GM19351 (cell line): ENCODE results near the gene GOLGA6L10.
A peak's percentile ranks its signal among the peaks of the same experiment; 100 is the strongest.
"Not testable (repeated sequence)": the region's sequence is repeated elsewhere in the genome, so short reads cannot be mapped to it uniquely, and the experiment has no call there.

ENCODE experiments used
- ATAC-seq: cut with Tn5 transposase; IDR thresholded peaks from one replicate; pipeline ENCODE4 v1.9.1; 2021; ENCODE audit warnings: mild to moderate bottlenecking, moderate library complexity; ENCODE audit not compliant: unreplicated experiment

Gene GOLGA6L10, protein sequence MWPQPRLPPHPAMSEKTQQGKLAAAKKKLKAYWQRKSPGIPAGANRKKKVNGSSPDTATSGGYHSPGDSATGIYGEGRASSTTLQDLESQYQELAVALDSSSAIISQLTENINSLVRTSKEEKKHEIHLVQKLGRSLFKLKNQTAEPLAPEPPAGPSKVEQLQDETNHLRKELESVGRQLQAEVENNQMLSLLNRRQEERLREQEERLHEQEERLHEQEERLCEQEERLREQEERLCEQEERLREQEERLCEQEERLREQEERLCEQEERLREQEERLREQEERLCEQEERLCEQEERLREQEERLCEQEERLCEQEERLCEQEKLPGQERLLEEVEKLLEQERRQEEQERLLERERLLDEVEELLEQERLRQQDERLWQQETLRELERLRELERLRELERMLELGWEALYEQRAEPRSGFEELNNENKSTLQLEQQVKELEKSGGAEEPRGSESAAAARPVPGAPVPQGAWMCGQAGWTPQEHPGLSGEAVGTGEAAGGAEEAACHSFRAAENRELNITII

GRCh38 chr15:82349375-82349774 lies at the start of gene GOLGA6L10:
Gene GOLGA6L10, minus strand, starts transcription at chr15:82349475. Its CDS starts 100 bp downstream, at chr15:82349375.
- not testable (repeated sequence) for ATAC-seq

DNA sequence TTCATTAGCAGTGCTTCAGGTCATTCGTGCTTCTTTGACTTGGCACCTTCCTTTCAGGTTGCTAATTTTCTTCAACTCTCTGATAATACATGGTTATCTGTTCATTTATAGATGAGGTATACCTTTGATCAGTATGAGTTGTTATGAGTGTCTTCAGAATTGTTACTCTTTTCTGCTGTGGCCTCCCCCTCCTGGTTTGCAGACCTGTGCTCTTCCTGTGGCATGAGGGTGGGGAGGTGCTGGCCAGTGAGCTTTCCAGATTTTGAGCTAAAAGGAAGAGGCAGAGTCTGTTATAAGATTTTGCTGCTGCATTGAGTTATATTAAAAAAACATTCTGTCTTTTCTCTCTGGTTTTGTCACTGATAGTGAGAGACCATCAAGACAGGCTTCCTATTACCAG lies 49.5 kb upstream of the GOLGA6L10 start:
- no peak for ATAC-seq

GRCh38 chr15:82397817-82398216 lies 48.5 kb upstream of the GOLGA6L10 start:
- no peak for ATAC-seq

DNA sequence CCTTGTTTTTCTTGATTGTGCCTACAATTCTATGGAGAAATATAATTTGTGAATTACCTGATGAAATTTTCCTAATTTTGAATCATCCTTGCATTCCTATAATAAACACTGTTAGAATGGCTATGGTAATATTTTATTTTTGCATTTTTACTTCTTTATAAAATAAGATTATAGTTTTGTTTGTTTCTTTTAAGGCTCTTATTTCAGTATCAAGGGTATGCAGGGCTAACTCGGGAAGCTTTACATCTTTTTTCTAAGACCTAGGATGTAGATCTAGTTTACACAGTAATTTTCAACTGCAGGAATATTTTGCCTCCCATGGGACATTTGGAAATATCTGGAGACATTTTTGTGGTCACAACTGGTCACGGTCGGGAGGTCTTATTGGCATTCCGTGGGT lies 46.5 kb upstream of the GOLGA6L10 start:
- not testable (repeated sequence) for ATAC-seq

DNA sequence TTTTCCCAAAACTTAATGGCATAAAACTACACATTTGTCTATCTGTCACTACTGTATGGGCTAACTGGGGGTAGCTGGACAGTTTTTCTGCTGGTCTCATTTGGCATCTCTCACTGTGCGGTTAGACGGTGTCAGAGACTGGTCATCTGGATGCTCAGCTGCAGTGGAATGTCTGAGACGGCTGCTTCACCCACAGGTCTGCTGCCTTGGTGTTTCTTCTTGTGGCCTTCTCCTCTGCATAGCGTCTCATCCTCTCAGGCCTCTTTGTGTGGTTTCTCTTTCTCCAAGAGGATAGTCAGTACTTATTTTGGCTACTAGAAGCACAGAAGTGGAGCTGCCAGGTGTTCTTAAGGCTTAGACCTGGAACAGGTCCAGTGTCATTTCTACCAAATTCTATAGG lies 44.4 kb upstream of the GOLGA6L10 start:
- no peak for ATAC-seq

DNA sequence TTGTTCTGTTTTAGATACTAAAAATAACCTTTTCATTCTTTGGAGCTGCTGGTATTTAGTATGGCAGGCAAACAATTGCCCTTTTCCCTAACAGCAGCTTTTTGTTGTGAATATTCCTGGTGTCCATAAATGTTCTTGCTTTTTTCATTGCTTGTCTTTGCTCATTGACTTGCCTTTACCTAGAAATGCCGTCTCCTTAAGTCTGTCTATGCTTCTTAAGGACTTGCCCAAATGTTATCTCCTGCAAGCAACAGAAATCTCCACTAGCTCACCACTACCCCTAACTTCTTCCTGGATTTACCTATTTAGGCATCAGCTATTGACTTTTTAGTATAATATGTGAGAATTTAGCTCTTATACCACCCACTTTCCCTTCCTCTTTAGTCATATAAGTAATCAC lies 42.8 kb upstream of the GOLGA6L10 start:
- not testable (repeated sequence) for ATAC-seq

GRCh38 chr15:82390152-82390551 lies 40.9 kb upstream of the GOLGA6L10 start:
- not testable (repeated sequence) for ATAC-seq

- ATAC-seq, result not testable (repeated sequence)
Measured at GRCh38 chr15:82387209-82387608, 37.9 kb upstream of the GOLGA6L10 start.

DNA sequence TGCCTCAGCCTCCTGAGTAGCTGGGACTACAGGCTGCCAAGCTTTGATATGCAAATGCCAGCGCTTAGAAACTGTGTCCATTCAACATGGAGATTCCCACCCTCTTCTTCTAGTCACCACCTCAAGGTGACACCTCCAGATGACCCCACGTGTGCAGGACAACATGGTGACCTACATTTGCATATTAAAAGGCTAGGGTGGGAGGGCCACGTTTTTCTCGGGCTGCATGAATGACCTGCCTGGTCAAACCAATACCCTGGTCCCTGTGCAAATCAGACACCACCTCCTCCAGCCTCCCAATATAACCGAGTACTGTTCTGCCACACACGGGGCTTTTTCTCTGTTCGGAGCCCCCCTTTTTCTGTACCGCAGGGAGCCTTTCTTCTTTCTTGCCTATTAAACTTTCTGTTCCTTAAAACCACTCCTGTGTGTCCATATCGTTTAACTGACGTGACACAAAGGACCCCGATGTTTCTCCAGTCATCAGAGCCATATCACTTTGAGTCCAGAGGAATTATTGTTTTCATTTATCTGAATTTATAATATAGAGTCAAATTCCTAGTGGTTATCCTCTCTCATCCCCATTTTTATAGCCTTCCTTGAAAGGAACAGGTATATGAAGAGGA lies 32.2 kb upstream of the GOLGA6L10 start:
- not testable (repeated sequence) for ATAC-seq

- not testable (repeated sequence) for ATAC-seq
Measured at GRCh38 chr15:82379552-82379951, 30.3 kb upstream of the GOLGA6L10 start.

DNA sequence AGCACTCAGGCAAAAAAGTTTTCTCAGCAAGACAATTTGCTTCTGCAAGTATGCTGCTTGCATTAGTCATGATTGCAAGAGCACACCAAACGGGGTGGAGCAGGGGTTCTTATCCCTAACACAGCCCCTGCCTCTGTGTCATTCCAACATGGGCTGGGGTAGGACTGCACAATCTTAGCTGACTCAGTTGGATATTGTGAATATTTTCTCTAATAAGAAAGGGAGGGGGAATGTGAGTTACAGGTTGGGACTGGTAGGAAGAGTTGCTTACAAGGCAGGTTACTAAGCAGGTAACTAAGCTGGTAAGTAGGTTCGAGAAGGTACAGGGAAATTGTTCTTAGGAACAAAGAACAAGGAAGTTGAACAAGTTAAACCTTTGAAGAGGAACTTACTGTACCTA lies 24.4 kb upstream of the GOLGA6L10 start:
- not testable (repeated sequence) for ATAC-seq

DNA sequence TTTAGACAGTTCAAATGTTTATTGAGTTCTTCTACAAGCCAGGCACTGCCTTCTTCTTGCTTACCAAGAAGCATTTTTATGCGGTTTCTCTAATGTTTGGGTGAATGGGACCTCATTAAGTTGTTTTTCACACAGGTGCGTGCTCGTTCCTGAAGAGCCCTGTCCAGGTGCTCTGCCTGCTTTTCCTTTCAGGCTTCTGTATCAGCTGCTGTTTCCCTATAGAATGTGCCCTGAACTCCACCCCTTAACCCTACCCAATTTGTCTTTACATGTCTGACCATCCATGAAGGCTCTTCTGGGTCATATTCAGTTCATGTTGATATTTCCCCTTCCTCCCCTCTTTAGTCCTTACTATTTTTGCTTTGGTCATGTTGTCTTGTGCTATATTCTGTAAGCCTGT lies 22.4 kb upstream of the GOLGA6L10 start:
- no peak for ATAC-seq

- ATAC-seq, result not testable (repeated sequence)
Measured at GRCh38 chr15:82367790-82368189, 18.5 kb upstream of the GOLGA6L10 start.

GRCh38 chr15:82365692-82366323 lies 16.5 kb upstream of the GOLGA6L10 start:
- peak; percentile 98 for ATAC-seq

DNA sequence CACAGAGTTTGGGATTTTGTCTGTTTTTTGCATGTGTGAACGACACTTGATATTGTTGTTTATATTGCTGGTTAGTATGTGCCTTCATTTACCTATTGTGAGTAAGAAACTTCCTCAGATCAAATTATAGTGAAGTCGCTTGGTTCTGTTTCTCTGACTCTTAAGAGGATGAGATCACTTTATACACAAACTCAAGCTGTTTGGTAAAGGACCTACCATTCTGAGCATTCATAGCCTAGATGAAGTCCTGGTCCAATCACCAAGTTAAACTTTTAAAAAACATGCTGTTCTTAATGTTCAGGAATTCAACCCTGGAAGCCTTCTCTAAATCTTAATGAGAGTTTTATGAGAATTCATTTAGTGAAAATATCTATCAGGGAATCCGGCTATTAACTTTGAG lies 15.3 kb upstream of the GOLGA6L10 start:
- not testable (repeated sequence) for ATAC-seq

DNA sequence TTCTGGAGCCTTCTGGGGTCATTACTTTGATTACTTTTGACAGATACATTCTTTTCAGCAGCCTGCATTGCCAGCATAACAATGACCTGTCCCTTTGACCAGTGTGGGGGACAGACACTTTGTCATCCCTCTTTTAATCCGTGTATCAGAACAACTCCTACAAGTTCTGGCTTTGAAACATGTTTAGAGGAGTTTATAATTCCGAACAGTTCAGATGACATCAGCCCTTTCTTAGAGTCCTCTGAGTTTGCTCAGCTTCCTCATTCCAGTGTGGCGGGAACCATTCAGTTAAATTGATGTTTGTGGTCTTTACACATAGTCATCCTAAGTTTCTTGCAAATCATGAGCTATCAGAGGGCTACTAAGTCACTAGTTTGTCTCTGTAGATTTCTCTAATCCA lies 13.5 kb upstream of the GOLGA6L10 start:
- not testable (repeated sequence) for ATAC-seq

- ATAC-seq, result not testable (repeated sequence)
Measured at GRCh38 chr15:82360618-82361017, 11.3 kb upstream of the GOLGA6L10 start.

DNA sequence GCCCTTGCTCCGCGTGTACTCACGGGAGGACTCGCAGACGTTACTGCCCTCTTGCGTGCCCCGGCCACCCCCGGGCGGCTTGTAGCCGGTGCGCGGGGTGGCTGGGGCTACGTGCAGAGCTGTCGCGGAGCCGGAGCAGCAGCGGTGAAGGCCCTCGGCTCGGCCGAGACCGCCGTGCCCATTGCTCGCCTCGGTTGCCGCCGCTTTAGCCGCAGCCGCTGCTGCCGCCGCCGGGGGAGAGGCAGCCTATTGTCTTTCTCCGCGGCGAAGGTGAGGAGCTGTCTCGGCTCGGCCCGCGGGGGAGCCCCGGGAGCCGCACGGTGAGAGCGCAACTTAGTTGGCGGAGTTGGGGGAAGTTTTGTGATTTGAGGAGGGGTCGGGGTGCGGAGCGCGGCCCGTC lies 5.8 kb upstream of the GOLGA6L10 start:
- not testable (repeated sequence) for ATAC-seq

GRCh38 chr15:82354546-82354945 lies 5.3 kb upstream of the GOLGA6L10 start:
- ATAC-seq, result not testable (repeated sequence)

DNA sequence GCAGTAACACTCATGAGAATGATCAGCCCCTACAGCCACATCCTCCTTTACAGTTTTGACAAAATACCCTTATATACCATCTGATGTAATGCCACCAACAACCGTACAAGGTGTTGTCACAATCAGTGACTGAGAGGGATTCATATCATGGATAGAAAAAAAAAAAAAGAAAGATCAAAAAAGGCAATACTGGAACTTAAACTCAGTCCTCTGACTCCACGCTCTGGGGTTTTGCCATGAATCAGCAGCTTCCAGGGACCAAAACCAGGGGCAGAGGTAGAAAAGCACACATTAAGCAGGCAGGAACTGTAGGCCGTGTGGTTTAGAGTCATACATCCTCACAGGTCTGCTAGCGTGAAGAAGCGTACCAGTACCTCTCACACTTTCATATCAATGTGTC lies 1.6 kb downstream of the GOLGA6L10 start:
- ATAC-seq, result not testable (repeated sequence)

GRCh38 chr15:82345176-82345575 lies 4.1 kb downstream of the GOLGA6L10 start:
- not testable (repeated sequence) for ATAC-seq
